Hepatocyte (in vitro differentiated cells): ENCODE results near the gene ARAP1.

Experiments
- CTCF ChIP-seq: fragments of 200-600 bp; sonication (generic); IDR thresholded peaks from 2 replicates; pipeline ENCODE4 v1.5.1; 2016; ENCODE audit warnings: antibody characterized with exemption, mild to moderate bottlenecking; ENCODE audit not compliant: poor library complexity
- EZH2 ChIP-seq: fragments of 200-600 bp; sonication (generic); IDR thresholded peaks from 2 replicates; pipeline ENCODE4 v1.6.1; 2016; ENCODE audit warnings: antibody characterized with exemption, mild to moderate bottlenecking, borderline replicate concordance

GRCh38 chr11:72647882-72648281, 104.3 kb downstream of the ARAP1 start:
- TF ChIP-seq EZH2, result no peak
- no peak for TF ChIP-seq CTCF
